Panc1 (cell line): ENCODE results near the gene LDLRAD4. TPM values are rescaled to one million over a fixed set of nuclear protein-coding genes. Genes with fewer than 3 reads are reported as not detected.

Source experiments
- ATAC-seq: fragments of 200-7000 bp; cut with Tn5 transposase; 2 replicates; pipeline ENCODE4 v1.9.1; 2020; ENCODE audit warnings: mild to moderate bottlenecking, moderate library complexity
- BruUV-seq: library from RNA; stranded (reverse); fragments of 400-500 nt; replicated peaks from 2 replicates; lab custom pipeline; 2021; lab: Mats Ljungman, UMichigan
- CTCF ChIA-PET: fragments of 300-600 bp; sonication (Branson Sonifier 250); formaldehyde crosslinking; loops from one replicate; lab custom pipeline; 2022; ENCODE audit warnings: antibody characterized with exemption; lab: Charles Lee
- POLR2A ChIA-PET: fragments of 300-600 bp; sonication (Branson Sonifier 250); formaldehyde crosslinking; loops from one replicate; lab custom pipeline; 2022; ENCODE audit warnings: antibody characterized with exemption; lab: Charles Lee
- DNase-seq: peaks from one replicate; pipeline ENCODE4 v3.0.0-alpha.2; 2010; ENCODE audit warnings: low read depth, low spot score
- H3K27ac ChIP-seq: 2 replicates; pipeline ENCODE4 v1.5.1; 2011; ENCODE audit warnings: mild to moderate bottlenecking, low read length, inconsistent platforms
- H3K27me3 ChIP-seq: fragments of 200-500 bp; sonication (Bioruptor generic); 2 replicates; pipeline ENCODE4 v1.6.0; 2014; ENCODE audit warnings: low read length, inconsistent platforms; ENCODE audit not compliant: control insufficient read depth, insufficient read depth
- H3K36me3 ChIP-seq: fragments of 200-500 bp; sonication (Bioruptor generic); 2 replicates; pipeline ENCODE4 v1.5.1; 2014; ENCODE audit warnings: inconsistent platforms, mild to moderate bottlenecking, low read length, moderate library complexity; ENCODE audit not compliant: control insufficient read depth, insufficient read depth
- H3K4me1 ChIP-seq: 2 replicates; pipeline ENCODE4 v1.5.1; 2011; ENCODE audit warnings: inconsistent platforms, mild to moderate bottlenecking, low read length, moderate library complexity; ENCODE audit not compliant: control insufficient read depth, insufficient read depth
- H3K4me3 ChIP-seq, 2 experiments: 2 replicates each; pipeline ENCODE4 v1.5.1; 2011 to 2012; ENCODE audit warnings: low read depth in 2 of 2, low read length in 2 of 2, mild to moderate bottlenecking in 2 of 2, inconsistent platforms in 1 of 2, moderate library complexity in 1 of 2
- H3K9me3 ChIP-seq: fragments of 200-500 bp; sonication (Bioruptor generic); 2 replicates; pipeline ENCODE4 v1.5.1; 2014; ENCODE audit warnings: low read depth, mild to moderate bottlenecking, inconsistent platforms, low read length, moderate library complexity; ENCODE audit not compliant: control insufficient read depth, insufficient read depth
- CTCF ChIP-seq: fragments of 450-650 bp; IDR thresholded peaks from 2 replicates; pipeline ENCODE4 v1.5.1; 2017; ENCODE audit warnings: mild to moderate bottlenecking
- POLR2AphosphoS5 ChIP-seq: IDR thresholded peaks from 2 replicates; pipeline ENCODE4 v1.6.1; 2012; ENCODE audit warnings: mild to moderate bottlenecking, low read depth, low read length, moderate library complexity
- REST ChIP-seq, 2 experiments: IDR thresholded peaks; 2 replicates each; pipeline ENCODE4 v1.6.1; 2011 to 2012; ENCODE audit warnings: low read depth in 2 of 2, control low read depth in 1 of 2, low read length in 1 of 2, mild to moderate bottlenecking in 1 of 2, moderate library complexity in 1 of 2; ENCODE audit not compliant: insufficient read depth in 1 of 2
- SIN3A ChIP-seq: IDR thresholded peaks from 2 replicates; pipeline ENCODE4 v1.6.1; 2012; ENCODE audit warnings: low read depth, mild to moderate bottlenecking, low read length, moderate library complexity, borderline replicate concordance; ENCODE audit not compliant: insufficient read depth
- TCF7L2 ChIP-seq: IDR thresholded peaks from 2 replicates; pipeline ENCODE4 v1.6.1; 2011; ENCODE audit warnings: mild to moderate bottlenecking, low read depth, low read length, inconsistent platforms
- in situ Hi-C: cut with HindIII; loops from 2 replicates; pipeline ENCODE4 v1.10.0; 2016; ENCODE audit warnings: low sequenced_read_pairs, low pct_unique_long_range_greater_than_20kb
- intact Hi-C: fragments of 100-400 bp; cut with micrococcal nuclease; formaldehyde crosslinking; loops from one replicate; pipeline ENCODE4 v1.10.0; 2022; ENCODE audit not compliant: unreplicated experiment
- total RNA-seq: library from RNA; stranded (reverse); gene quantifications from one replicate; pipeline ENCODE4 v1.2.1, GENCODE V29; 2021; ENCODE audit not compliant: unreplicated experiment

Gene LDLRAD4
- total RNA-seq, 1 experiment from 2014 or later = 0.28 TPM

- BruUV-seq = no TSS peak
These were observed 439.4 kb downstream of the LDLRAD4 start for GRCh38 chr18:13657974-13658373.

GRCh38 chr18:13658436-13659204, 440.1 kb downstream of the LDLRAD4 start:
- in situ Hi-C loops (no loop called here), intact Hi-C loops (no loop called here)
- no peak overlapping the region for H3K4me3 ChIP-seq
- BruUV-seq = no TSS peak
- ChIA-PET CTCF (no interaction called here), POLR2A (no interaction called here)
- DNase-seq = no peak
- no peaks in the 10 kb centered on the region; the same call in 1 of the 2 replicates for H3K4me1 ChIP-seq
- H3K27ac ChIP-seq = peak overlapping the region; percentile 23; the same call in 1 of the 2 replicates
- ATAC-seq = peak; percentile 21; the same call in 1 of the 2 replicates
- no peaks in the 10 kb centered on the region for H3K9me3 ChIP-seq
- no peaks in the 10 kb centered on the region for H3K36me3 ChIP-seq
- no peaks in the 10 kb centered on the region for H3K27me3 ChIP-seq
- no peak for TF ChIP-seq CTCF
- TF ChIP-seq TCF7L2 = no peak
- TF ChIP-seq POLR2AphosphoS5 = no peak
- TF ChIP-seq SIN3A = no peak

More at GRCh38 chr18:13657974-13658373, 439.4 kb downstream of the LDLRAD4 start:
- in situ Hi-C loops (no loop called here), intact Hi-C loops (no loop called here)
- no peaks in the 10 kb centered on the region for H3K36me3 ChIP-seq
- CTCF ChIA-PET = no interaction called here
- ATAC-seq = peak; percentile 30; the same call in 1 of the 2 replicates
- no peak overlapping the region for H3K4me3 ChIP-seq
- H3K9me3 ChIP-seq = no peaks in the 10 kb centered on the region
- TF ChIP-seq REST (IDR thresholded peaks at IDR 0.05; ENCODE audit: insufficient read depth in 1 of 2, low read depth in 2 of 2, low read length in 1 of 2) (no peak), CTCF (no peak), TCF7L2 (no peak), POLR2AphosphoS5 (no peak), SIN3A (no peak)
- no peaks in the 10 kb centered on the region; the same call in 1 of the 2 replicates for H3K4me1 ChIP-seq
- H3K27ac ChIP-seq = no peak overlapping the region
- POLR2A ChIA-PET = interaction anchor here (0.6 kb wide), 1 partner anchor 121 kb away, joined by 12 read pairs; no protein-coding TSS in a partner anchor
- H3K27me3 ChIP-seq = no peaks in the 10 kb centered on the region
- DNase-seq = no peak
